Prostate gland (tissue), 2 donors: Measurements from ENCODE around the gene OR7G1.

Source experiments
- CTCF ChIP-seq, 4 experiments: fragments of 200-600 bp in 2 of 4; fragments of 450-650 bp in 2 of 4; sonication (generic) in 2 of 4; IDR thresholded peaks; 1 replicate in 3 of 4; 2 replicates in 1 of 4; pipeline ENCODE4 v1.5.1; 2016 to 2019; ENCODE audit warnings: antibody characterized with exemption in 4 of 4, mild to moderate bottlenecking in 2 of 4, moderate library complexity in 2 of 4
- POLR2AphosphoS5 ChIP-seq: sonication (generic); formaldehyde crosslinking; IDR thresholded peaks from one replicate; pipeline ENCODE4 v1.6.1; 2017; ENCODE audit warnings: antibody characterized with exemption

- TF ChIP-seq CTCF (IDR thresholded peaks at IDR 0.05) (no peak), POLR2AphosphoS5 (no peak)
These were observed 45.9 kb upstream of the OR7G1 start for GRCh38 chr19:9161427-9161826.
